IMR-90 (cell line): ENCODE measurements around the gene CTIF. TPM values are rescaled to one million over a fixed set of nuclear protein-coding genes. Genes with fewer than 3 reads are reported as not detected.

Source experiments
- ATAC-seq: fragments of 200-7000 bp; cut with Tn5 transposase; 2 replicates; pipeline ENCODE4 v1.9.1; 2020; ENCODE audit warnings: low read depth, mild to moderate bottlenecking, moderate library complexity
- BruUV-seq: library from RNA; stranded (reverse); fragments of 400-500 nt; replicated peaks from 2 replicates; lab custom pipeline; 2021; lab: Mats Ljungman, UMichigan
- CTCF ChIA-PET: fragments of 300-600 bp; formaldehyde crosslinking; extraction: SDS; loops from one replicate; lab custom pipeline; 2021; ENCODE audit warnings: antibody characterized with exemption; lab: Yijun Ruan, JAX
- POLR2A ChIA-PET: fragments of 300-600 bp; sonication (Branson Sonifier 250); formaldehyde crosslinking; loops from one replicate; lab custom pipeline; 2022; ENCODE audit warnings: antibody characterized with exemption; ENCODE audit not compliant: unreplicated experiment; lab: Charles Lee
- DNase-seq: peaks from one replicate; pipeline ENCODE4 v3.0.0; 2013
- H2AFZ ChIP-seq: replicated peaks from 2 replicates; pipeline ENCODE3; 2013; ENCODE audit warnings: low read length, mild to moderate bottlenecking; ENCODE audit not compliant: poor library complexity
- H2AK5ac ChIP-seq: 2 replicates; pipeline ENCODE4 v1.6.1; 2013; ENCODE audit warnings: low read depth, low read length, inconsistent platforms
- H2AK9ac ChIP-seq: replicated peaks from 2 replicates; pipeline ENCODE3; 2013; ENCODE audit warnings: mild to moderate bottlenecking, low read depth, low read length, moderate library complexity; ENCODE audit not compliant: poor library complexity
- H2BK120ac ChIP-seq: 2 replicates; pipeline ENCODE4 v1.6.1; 2013; ENCODE audit warnings: low read depth, low read length, inconsistent platforms
- H2BK15ac ChIP-seq: 3 replicates; pipeline ENCODE4 v1.6.1; 2013; ENCODE audit warnings: low read depth, low read length, inconsistent platforms
- H2BK20ac ChIP-seq: 2 replicates; pipeline ENCODE4 v1.6.1; 2013; ENCODE audit warnings: low read depth, mild to moderate bottlenecking, inconsistent platforms, low read length, moderate library complexity
- H2BK5ac ChIP-seq: 2 replicates; pipeline ENCODE4 v1.6.1; 2013; ENCODE audit warnings: mild to moderate bottlenecking, low read depth, low read length, inconsistent platforms; ENCODE audit not compliant: poor library complexity, severe bottlenecking
- H3K14ac ChIP-seq: replicated peaks from 2 replicates; pipeline ENCODE4 v1.6.1; 2013; ENCODE audit warnings: low read depth, low read length, inconsistent platforms
- H3K18ac ChIP-seq: 2 replicates; pipeline ENCODE4 v1.6.1; 2013; ENCODE audit warnings: low read depth, low read length, control low read depth
- H3K23ac ChIP-seq: 2 replicates; pipeline ENCODE4 v1.6.1; 2013; ENCODE audit warnings: low read depth, low read length, inconsistent platforms
- H3K27ac ChIP-seq: 2 replicates; pipeline ENCODE4 v1.5.1; 2013; ENCODE audit warnings: mild to moderate bottlenecking, control low read depth, low read length; ENCODE audit not compliant: insufficient read depth
- H3K27me3 ChIP-seq: 2 replicates; pipeline ENCODE4 v1.6.1; 2013; ENCODE audit warnings: low read length; ENCODE audit not compliant: control insufficient read depth, insufficient read depth
- H3K36me3 ChIP-seq: 2 replicates; pipeline ENCODE4 v1.6.1; 2013; ENCODE audit warnings: low read length, mixed read lengths; ENCODE audit not compliant: control insufficient read depth, insufficient read depth
- H3K4ac ChIP-seq: 2 replicates; pipeline ENCODE4 v1.6.1; 2013; ENCODE audit warnings: low read depth, low read length, inconsistent platforms
- H3K4me1 ChIP-seq: 2 replicates; pipeline ENCODE4 v1.6.1; 2013; ENCODE audit warnings: low read length, mixed read lengths; ENCODE audit not compliant: control insufficient read depth, insufficient read depth
- H3K4me2 ChIP-seq: 2 replicates; pipeline ENCODE4 v1.6.1; 2013; ENCODE audit warnings: low read depth, mild to moderate bottlenecking, control low read depth, low read length, moderate library complexity
- H3K4me3 ChIP-seq: 2 replicates; pipeline ENCODE4 v1.5.1; 2013; ENCODE audit warnings: low read depth, mild to moderate bottlenecking, control low read depth, low read length, moderate library complexity; ENCODE audit not compliant: insufficient read depth
- H3K56ac ChIP-seq: 2 replicates; pipeline ENCODE4 v1.6.1; 2013; ENCODE audit warnings: low read length, inconsistent platforms; ENCODE audit not compliant: insufficient read depth; ENCODE audit errors: extremely low read depth
- H3K79me1 ChIP-seq, 2 experiments: 2 replicates each; pipeline ENCODE4 v1.6.1; 2013; ENCODE audit warnings: low read length in 2 of 2, inconsistent platforms in 1 of 2, low read depth in 1 of 2
- H3K9ac ChIP-seq: 2 replicates; pipeline ENCODE4 v1.6.1; 2013; ENCODE audit warnings: low read depth, low read length, control low read depth
- H3K9me1 ChIP-seq: 2 replicates; pipeline ENCODE4 v1.6.1; 2013; ENCODE audit warnings: low read length, inconsistent platforms; ENCODE audit not compliant: insufficient read depth
- H3K9me3 ChIP-seq: 2 replicates; pipeline ENCODE4 v1.6.1; 2013; ENCODE audit warnings: low read length; ENCODE audit not compliant: control insufficient read depth, insufficient read depth
- H4K20me1 ChIP-seq: 2 replicates; pipeline ENCODE4 v1.6.1; 2013; ENCODE audit warnings: low read length, inconsistent platforms; ENCODE audit not compliant: insufficient read depth
- H4K5ac ChIP-seq: 2 replicates; pipeline ENCODE4 v1.6.1; 2013; ENCODE audit warnings: mild to moderate bottlenecking, low read depth, low read length, control low read depth
- H4K8ac ChIP-seq, 2 experiments: 2 replicates each; pipeline ENCODE4 v1.6.1; 2013; ENCODE audit warnings: low read depth in 2 of 2, low read length in 2 of 2, control low read depth in 1 of 2, inconsistent platforms in 1 of 2
- H4K91ac ChIP-seq: 2 replicates; pipeline ENCODE4 v1.6.1; 2013; ENCODE audit warnings: low read depth, low read length, inconsistent platforms; ENCODE audit not compliant: insufficient read depth
- BHLHE40 ChIP-seq: fragments of 150-350 bp; IDR thresholded peaks from 2 replicates; pipeline ENCODE4 v1.6.1; 2016; ENCODE audit warnings: mild to moderate bottlenecking, low read depth, low read length
- CEBPB ChIP-seq: IDR thresholded peaks from 2 replicates; pipeline ENCODE4 v1.6.1; 2012; ENCODE audit warnings: low read depth, low read length, improper control_type of control experiment
- CHD1 ChIP-seq: IDR thresholded peaks from 2 replicates; pipeline ENCODE4 v1.6.1; 2012; ENCODE audit warnings: low read depth, low read length, improper control_type of control experiment
- CTCF ChIP-seq: conservative IDR thresholded peaks from 2 replicates; pipeline ENCODE4 v1.5.1; 2012; ENCODE audit warnings: mild to moderate bottlenecking, low read depth, low read length, improper control_type of control experiment
- FOS ChIP-seq: fragments of 150-350 bp; IDR thresholded peaks from 2 replicates; pipeline ENCODE4 v1.6.1; 2016; ENCODE audit warnings: low read depth, low read length
- MAFK ChIP-seq: IDR thresholded peaks from 2 replicates; pipeline ENCODE4 v1.6.1; 2012; ENCODE audit warnings: low read depth, low read length, improper control_type of control experiment
- MXI1 ChIP-seq: IDR thresholded peaks from 2 replicates; pipeline ENCODE4 v1.6.1; 2012; ENCODE audit warnings: low read depth, mild to moderate bottlenecking, low read length, moderate library complexity, borderline replicate concordance
- NFE2L2 ChIP-seq: fragments of 150-350 bp; IDR thresholded peaks from 2 replicates; pipeline ENCODE4 v1.6.1; 2016; ENCODE audit warnings: low read depth, mild to moderate bottlenecking, low read length
- POLR2A ChIP-seq: IDR thresholded peaks from 2 replicates; pipeline ENCODE4 v1.6.1; 2012; ENCODE audit warnings: mild to moderate bottlenecking, low read depth, low read length
- RAD21 ChIP-seq: IDR thresholded peaks from 2 replicates; pipeline ENCODE4 v1.6.1; 2012; ENCODE audit warnings: low read length, improper control_type of control experiment
- RCOR1 ChIP-seq: IDR thresholded peaks from 2 replicates; pipeline ENCODE4 v1.6.1; 2012; ENCODE audit warnings: mild to moderate bottlenecking, low read length, improper control_type of control experiment; ENCODE audit not compliant: insufficient replicate concordance
- RFX5 ChIP-seq: IDR thresholded peaks from 2 replicates; pipeline ENCODE4 v1.8.0; 2012; ENCODE audit warnings: low read depth, mild to moderate bottlenecking, low read length, moderate library complexity
- SMC3 ChIP-seq: fragments of 150-350 bp; IDR thresholded peaks from 2 replicates; pipeline ENCODE4 v1.6.1; 2016; ENCODE audit warnings: low read depth, mild to moderate bottlenecking, antibody characterized with exemption, low read length, moderate library complexity
- WGBS, 2 experiments: methylation state at CpG; one replicate each; pipeline versions ENCODE4 v1.1.5 to v1.1.7; 2013; ENCODE audit warnings: missing lambda C conversion rate in 2 of 2; ENCODE audit not compliant: insufficient read length in 1 of 2; ENCODE audit errors: extremely low coverage in 2 of 2; 5-methylcytosine and 5-hydroxymethylcytosine counted together
- dilution Hi-C: fragments of 300-500 bp; cut with HindIII; formaldehyde crosslinking; loops from one replicate; pipeline ENCODE4 v1.14.3; 2018; ENCODE audit warnings: low sequenced_read_pairs; ENCODE audit not compliant: unreplicated experiment
- in situ Hi-C: fragments of 300-500 bp; cut with MboI; formaldehyde crosslinking; loops from 3 replicates; pipeline ENCODE4 v1.14.3; 2019; ENCODE audit warnings: low sequenced_read_pairs, inconsistent platforms, mixed read lengths
- intact Hi-C: fragments of 100-400 bp; cut with micrococcal nuclease; formaldehyde crosslinking; loops from 2 replicates; pipeline ENCODE4 v1.10.0; 2022
- polyA plus RNA-seq, 3 experiments: library from polyadenylated mRNA; depleted of rRNA; stranded (reverse); fragments of >200 nt; gene quantifications; 2 replicates each; pipeline ENCODE4 v1.2.3, GENCODE V29; 2012; ENCODE audit warnings: low replicate concordance in 1 of 3
- total RNA-seq: library from RNA; depleted of rRNA; stranded (reverse); fragments of >200 nt; gene quantifications from 2 replicates; pipeline ENCODE4 v1.2.3, GENCODE V29; 2012
- TF ChIP-seq, protein P1 (sequence below): fragments of 150-350 bp; IDR thresholded peaks from 2 replicates; pipeline ENCODE4 v1.6.1; 2016; ENCODE audit warnings: low read depth, mild to moderate bottlenecking, low read length, moderate library complexity, borderline replicate concordance
- TF ChIP-seq, protein P2 (sequence below): fragments of 150-350 bp; IDR thresholded peaks from 2 replicates; pipeline ENCODE4 v1.6.1; 2017; ENCODE audit warnings: mild to moderate bottlenecking, antibody characterized with exemption, low read length, low read depth

Gene CTIF
- total and polyA plus RNA-seq, 2 of the 4 experiments (the other 2 are of a cell fraction) = 25.1 to 57.0 TPM

DNA sequence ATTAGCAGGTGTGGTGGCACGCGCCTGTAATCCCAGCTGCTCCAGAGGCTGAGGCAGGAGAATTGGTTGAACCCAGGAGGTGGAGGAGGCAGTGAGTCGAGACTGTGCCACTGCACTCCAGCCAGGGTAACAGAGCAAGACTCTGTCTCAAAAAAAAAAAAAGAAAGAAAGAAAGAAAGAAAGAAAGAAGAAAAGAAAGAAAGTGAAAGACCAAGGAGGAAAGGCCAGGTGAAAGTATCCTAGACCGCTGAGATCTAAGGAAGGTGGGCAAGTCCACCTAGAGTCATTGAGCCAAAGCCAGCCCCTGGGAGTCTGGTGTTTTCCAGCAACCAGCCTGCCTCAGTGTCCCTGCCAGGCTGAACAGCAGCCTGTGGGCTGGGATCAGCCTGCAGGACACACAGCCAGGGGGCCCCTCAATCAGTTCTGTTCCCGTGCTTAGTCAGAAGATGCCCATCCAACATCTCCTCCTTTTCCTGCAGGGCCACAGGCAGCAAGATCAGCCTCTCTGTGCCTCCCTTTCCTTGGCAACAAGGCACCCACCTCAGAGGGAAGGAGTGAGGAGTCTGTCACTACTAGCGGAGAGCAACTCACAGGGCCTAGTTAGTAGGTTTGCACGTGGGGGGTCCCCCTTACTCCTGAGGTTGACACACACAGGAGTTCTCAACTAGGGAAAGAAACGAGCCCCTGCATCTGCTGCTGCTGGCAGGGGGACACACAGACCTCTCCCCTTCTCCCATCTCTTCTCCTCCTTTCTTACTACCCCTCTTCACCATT lies 347.9 kb downstream of the CTIF start:
- H3K23ac ChIP-seq = no peak overlapping the region
- H4K5ac ChIP-seq = no peak overlapping the region
- 73% methylated on average over 5 of the region's 8 CpGs; no CpG with 5 or more reads in 1 of the 2 experiments for WGBS, 2 experiments
- H4K8ac ChIP-seq = no peak overlapping the region
- H3K36me3 ChIP-seq = no peaks in the 10 kb centered on the region
- no peak overlapping the region for H3K27ac ChIP-seq
- no peak overlapping the region for H4K91ac ChIP-seq
- no peaks in the 10 kb centered on the region for H3K27me3 ChIP-seq
- H3K14ac ChIP-seq = no peak overlapping the region
- peaks cover 8% of the 10 kb centered on the region for H3K4me1 ChIP-seq
- H3K9me3 ChIP-seq = no peaks in the 10 kb centered on the region
- no peak overlapping the region for H3K56ac ChIP-seq
- H2BK20ac ChIP-seq = no peak overlapping the region
- H3K4me3 ChIP-seq = no peak overlapping the region
- no peaks in the 10 kb centered on the region for H3K79me1 ChIP-seq
- H3K9ac ChIP-seq = no peak overlapping the region
- no peak overlapping the region for H2AK9ac ChIP-seq
- H3K4ac ChIP-seq = no peak overlapping the region
- no TSS peak for BruUV-seq
- no peak overlapping the region for H2BK120ac ChIP-seq
- ChIA-PET POLR2A (no interaction called here), CTCF (no interaction called here)
- H2BK15ac ChIP-seq = no peak overlapping the region
- H2BK5ac ChIP-seq = no peak overlapping the region
- ATAC-seq (no peak), DNase-seq (no peak)
- H4K20me1 ChIP-seq = no peaks in the 10 kb centered on the region
- peak overlapping the region; percentile 14 for H2AFZ ChIP-seq
- H2AK5ac ChIP-seq = peak overlapping the region; percentile 51; the same call in 1 of the 2 replicates
- intact Hi-C loops (no loop called here), dilution Hi-C loops (no loop called here), in situ Hi-C loops (no loop called here)
- no peak overlapping the region for H3K4me2 ChIP-seq
- H3K9me1 ChIP-seq = peaks cover 3% of the 10 kb centered on the region; the same call in 1 of the 2 replicates
- no peak overlapping the region for H3K18ac ChIP-seq
- no peak for TF ChIP-seq BHLHE40
- no peak for TF ChIP-seq SMC3
- TF ChIP-seq, protein P1, sequence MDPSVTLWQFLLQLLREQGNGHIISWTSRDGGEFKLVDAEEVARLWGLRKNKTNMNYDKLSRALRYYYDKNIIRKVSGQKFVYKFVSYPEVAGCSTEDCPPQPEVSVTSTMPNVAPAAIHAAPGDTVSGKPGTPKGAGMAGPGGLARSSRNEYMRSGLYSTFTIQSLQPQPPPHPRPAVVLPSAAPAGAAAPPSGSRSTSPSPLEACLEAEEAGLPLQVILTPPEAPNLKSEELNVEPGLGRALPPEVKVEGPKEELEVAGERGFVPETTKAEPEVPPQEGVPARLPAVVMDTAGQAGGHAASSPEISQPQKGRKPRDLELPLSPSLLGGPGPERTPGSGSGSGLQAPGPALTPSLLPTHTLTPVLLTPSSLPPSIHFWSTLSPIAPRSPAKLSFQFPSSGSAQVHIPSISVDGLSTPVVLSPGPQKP = no peak
- no peak for TF ChIP-seq NFE2L2
- no peak for TF ChIP-seq RFX5
- TF ChIP-seq CEBPB = no peak
- no peak for TF ChIP-seq MXI1
- TF ChIP-seq FOS = no peak
- TF ChIP-seq RAD21 = no peak
- TF ChIP-seq POLR2A = no peak
- TF ChIP-seq, protein P2, sequence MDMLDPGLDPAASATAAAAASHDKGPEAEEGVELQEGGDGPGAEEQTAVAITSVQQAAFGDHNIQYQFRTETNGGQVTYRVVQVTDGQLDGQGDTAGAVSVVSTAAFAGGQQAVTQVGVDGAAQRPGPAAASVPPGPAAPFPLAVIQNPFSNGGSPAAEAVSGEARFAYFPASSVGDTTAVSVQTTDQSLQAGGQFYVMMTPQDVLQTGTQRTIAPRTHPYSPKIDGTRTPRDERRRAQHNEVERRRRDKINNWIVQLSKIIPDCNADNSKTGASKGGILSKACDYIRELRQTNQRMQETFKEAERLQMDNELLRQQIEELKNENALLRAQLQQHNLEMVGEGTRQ = no peak
- no peak for TF ChIP-seq MAFK
- TF ChIP-seq RCOR1 = no peak
- no peak for TF ChIP-seq CHD1
- no peak for TF ChIP-seq CTCF
